A549 (cell line): ENCODE results near the gene SERPINA6.

Experiments
- CBX8 ChIP-seq: fragments of 200-600 bp; sonication (generic); IDR thresholded peaks from 2 replicates; pipeline ENCODE4 v1.6.1; 2016
- CEBPB ChIP-seq, 2 experiments: fragments of >200 bp in 1 of 2; sonication (Bioruptor Twin) in 1 of 2; formaldehyde crosslinking in 1 of 2; IDR thresholded peaks; 2 replicates each; pipeline ENCODE4 v1.6.1; 2012 to 2016
- PHF8 ChIP-seq: fragments of 200-600 bp; sonication (generic); IDR thresholded peaks from 2 replicates; pipeline ENCODE4 v1.6.1; 2016; ENCODE audit warnings: low read depth, mild to moderate bottlenecking, antibody characterized with exemption, moderate library complexity, borderline replicate concordance
- RFX5 ChIP-seq: fragments of 450-650 bp; IDR thresholded peaks from 2 replicates; pipeline ENCODE4 v1.7.1; 2014; ENCODE audit warnings: antibody characterized with exemption, mild to moderate bottlenecking, moderate library complexity
- TP53 ChIP-seq: fragments of 250-450 bp; sonication (Bioruptor Pico); IDR thresholded peaks from 2 replicates; pipeline ENCODE4 v1.5.0; 2021; ENCODE audit warnings: mild to moderate bottlenecking, moderate library complexity
- TF ChIP-seq, protein P1 (sequence below): fragments of >200 bp; sonication (Bioruptor Twin); formaldehyde crosslinking; IDR thresholded peaks from 3 replicates; pipeline ENCODE4 v1.5.1; 2016

DNA sequence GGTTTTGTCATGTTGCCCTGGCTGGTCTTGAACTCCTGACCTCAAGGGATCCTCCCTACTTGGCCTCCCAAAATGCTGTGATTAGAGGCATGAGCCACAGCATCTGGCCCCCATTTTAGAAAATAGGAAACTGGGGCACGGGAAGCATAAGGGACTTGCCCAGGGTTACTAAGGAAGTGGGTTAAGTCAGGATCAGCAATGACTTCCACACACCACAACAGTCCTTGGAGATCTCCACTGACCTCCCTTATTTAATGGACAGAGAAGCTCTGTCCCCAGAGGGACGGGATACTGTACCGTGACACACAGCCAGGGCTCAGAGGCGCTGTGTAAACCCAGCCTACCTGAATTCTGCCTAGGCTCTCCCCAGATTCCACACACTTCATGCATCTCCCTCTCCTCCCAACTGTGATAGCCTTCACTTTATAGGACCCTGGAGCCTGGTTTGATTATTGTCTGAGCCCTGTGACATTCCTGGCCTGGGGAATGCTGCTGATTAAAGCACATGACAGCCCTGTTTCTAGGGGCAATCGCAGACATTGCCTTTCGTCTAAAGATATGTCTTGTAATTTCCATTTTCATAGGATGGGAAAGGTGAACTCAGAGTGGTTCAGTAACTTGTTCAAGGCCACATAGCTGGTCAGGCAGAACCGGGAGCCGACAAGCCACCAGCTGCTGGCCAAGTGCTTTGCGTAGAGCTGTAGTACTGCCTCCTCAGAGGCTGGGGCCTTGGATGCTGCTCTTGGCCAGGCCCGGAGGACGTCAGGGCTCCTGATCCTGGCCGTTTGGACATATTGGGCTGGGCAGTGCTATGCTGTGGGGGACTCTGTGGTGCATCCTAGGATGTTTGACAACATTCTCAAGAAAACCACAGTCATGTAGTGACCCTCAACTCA is 44.5 kb upstream of the SERPINA6 start:
- TF ChIP-seq, protein P1, sequence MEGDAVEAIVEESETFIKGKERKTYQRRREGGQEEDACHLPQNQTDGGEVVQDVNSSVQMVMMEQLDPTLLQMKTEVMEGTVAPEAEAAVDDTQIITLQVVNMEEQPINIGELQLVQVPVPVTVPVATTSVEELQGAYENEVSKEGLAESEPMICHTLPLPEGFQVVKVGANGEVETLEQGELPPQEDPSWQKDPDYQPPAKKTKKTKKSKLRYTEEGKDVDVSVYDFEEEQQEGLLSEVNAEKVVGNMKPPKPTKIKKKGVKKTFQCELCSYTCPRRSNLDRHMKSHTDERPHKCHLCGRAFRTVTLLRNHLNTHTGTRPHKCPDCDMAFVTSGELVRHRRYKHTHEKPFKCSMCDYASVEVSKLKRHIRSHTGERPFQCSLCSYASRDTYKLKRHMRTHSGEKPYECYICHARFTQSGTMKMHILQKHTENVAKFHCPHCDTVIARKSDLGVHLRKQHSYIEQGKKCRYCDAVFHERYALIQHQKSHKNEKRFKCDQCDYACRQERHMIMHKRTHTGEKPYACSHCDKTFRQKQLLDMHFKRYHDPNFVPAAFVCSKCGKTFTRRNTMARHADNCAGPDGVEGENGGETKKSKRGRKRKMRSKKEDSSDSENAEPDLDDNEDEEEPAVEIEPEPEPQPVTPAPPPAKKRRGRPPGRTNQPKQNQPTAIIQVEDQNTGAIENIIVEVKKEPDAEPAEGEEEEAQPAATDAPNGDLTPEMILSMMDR = no peak
- TF ChIP-seq RFX5 (no peak), PHF8 (no peak), CEBPB (IDR thresholded peaks at IDR 0.05) (no peak), TP53 (CRISPR knock-in tag) (no peak), CBX8 (no peak)
